Measurements from ENCODE around the gene NAV3.

The NAV3 gene

GRCh38 chr12:78156751-78157150, 326.1 kb downstream of the NAV3 start:
- Histone ChIP-seq H3K9ac (ENCODE audit: low read length) (no peak overlapping the region), H3K4me3 (ENCODE audit: low read length) (no peak overlapping the region), H2BK5ac (ENCODE audit: low read length) (no peak overlapping the region), H2BK15ac (replicated peaks; ENCODE audit: low read depth) (no peak overlapping the region), H3K4me1 (ENCODE audit: control insufficient read depth, low read depth, low read length) (no peaks in the 10 kb centered on the region), H3K4me2 (ENCODE audit: low read length) (no peak overlapping the region), H3K79me1 (ENCODE audit: low read length) (no peaks in the 10 kb centered on the region), H2BK120ac (ENCODE audit: low read depth, low read length) (no peak overlapping the region), H4K5ac (ENCODE audit: low read length) (no peak overlapping the region), H4K8ac (ENCODE audit: low read depth, low read length) (no peak overlapping the region), H2AK5ac (ENCODE audit: low read length) (no peak overlapping the region), H3K79me2 (ENCODE audit: control insufficient read depth, insufficient read depth, low read length) (no peaks in the 10 kb centered on the region), H3K18ac (ENCODE audit: low read length) (no peak overlapping the region), H3K36me3 (ENCODE audit: control insufficient read depth, insufficient read depth, low read length) (no peaks in the 10 kb centered on the region), H3K56ac (ENCODE audit: low read length) (no peak overlapping the region), H3K4ac (ENCODE audit: low read depth, low read length) (no peak overlapping the region), H3K23ac (ENCODE audit: low read length) (no peak overlapping the region), H3K27ac (ENCODE audit: low read depth, low read length) (no peak overlapping the region), H3K27me3 (ENCODE audit: insufficient read depth, low read length, poor library complexity) (no peaks in the 10 kb centered on the region)
- DNase-seq, result no peak

DNA sequence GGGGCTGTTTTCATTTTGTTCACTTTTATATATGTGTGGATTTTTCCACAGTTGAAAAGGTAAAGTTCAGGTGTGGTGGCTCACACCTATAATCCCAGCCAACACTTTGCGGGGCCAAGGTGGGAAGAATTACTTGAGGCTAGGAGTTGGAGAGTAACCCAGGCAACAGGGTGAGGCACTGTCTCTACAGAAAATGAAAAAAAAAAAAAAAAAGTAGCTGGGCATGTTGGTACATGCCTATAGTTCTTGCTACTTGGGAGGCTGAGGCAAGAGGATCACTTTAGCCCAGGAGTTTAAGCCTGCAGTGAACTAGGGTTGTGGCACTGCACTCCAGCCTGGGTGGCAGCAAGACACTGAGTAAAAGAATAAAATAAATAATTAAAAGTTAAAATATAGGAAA, 326.5 kb downstream of the NAV3 start:
- Histone ChIP-seq H3K4me1 (ENCODE audit: control insufficient read depth, low read depth, low read length) (no peaks in the 10 kb centered on the region), H2BK5ac (ENCODE audit: low read length) (no peak overlapping the region), H3K56ac (ENCODE audit: low read length) (no peak overlapping the region), H3K4me2 (ENCODE audit: low read length) (no peak overlapping the region), H2BK120ac (ENCODE audit: low read depth, low read length) (no peak overlapping the region), H3K27ac (ENCODE audit: low read depth, low read length) (no peak overlapping the region), H3K23ac (ENCODE audit: low read length) (no peak overlapping the region), H3K27me3 (ENCODE audit: insufficient read depth, low read length, poor library complexity) (no peaks in the 10 kb centered on the region), H3K4ac (ENCODE audit: low read depth, low read length) (no peak overlapping the region), H3K36me3 (ENCODE audit: control insufficient read depth, insufficient read depth, low read length) (no peaks in the 10 kb centered on the region), H2BK15ac (replicated peaks; ENCODE audit: low read depth) (no peak overlapping the region), H2AK5ac (ENCODE audit: low read length) (no peak overlapping the region), H3K79me1 (ENCODE audit: low read length) (no peaks in the 10 kb centered on the region), H3K4me3 (ENCODE audit: low read length) (no peak overlapping the region), H3K79me2 (ENCODE audit: control insufficient read depth, insufficient read depth, low read length) (no peaks in the 10 kb centered on the region), H4K8ac (ENCODE audit: low read depth, low read length) (no peak overlapping the region), H3K9ac (ENCODE audit: low read length) (no peak overlapping the region), H3K18ac (ENCODE audit: low read length) (no peak overlapping the region), H4K5ac (ENCODE audit: low read length) (no peak overlapping the region)
- no peak for DNase-seq
- no CpG with 5 or more reads among the region's 1 CpG for WGBS (ENCODE audit: extremely low coverage, insufficient coverage, low lambda C conversion rate)

DNA sequence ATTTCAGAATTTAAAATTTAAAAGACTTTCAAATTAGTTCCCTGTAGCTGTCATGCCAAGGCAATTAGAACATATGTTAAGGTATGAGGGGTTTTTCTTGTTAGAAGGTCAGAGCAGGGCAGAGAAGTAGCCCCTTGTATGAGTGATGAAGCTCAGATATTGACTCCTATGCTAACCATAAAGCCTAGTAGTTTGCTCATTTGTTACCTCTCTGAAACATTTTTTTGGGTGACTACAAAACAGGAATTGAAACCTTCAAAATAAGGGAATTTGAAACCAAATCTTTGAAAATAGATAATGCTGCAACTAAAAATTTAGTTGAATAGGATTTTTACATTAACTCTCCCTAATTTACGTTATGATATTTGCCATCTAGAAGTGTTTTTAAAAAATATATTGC, 333.5 kb downstream of the NAV3 start:
- H3K9ac ChIP-seq (ENCODE audit: low read length), result no peak overlapping the region
- H4K8ac ChIP-seq (ENCODE audit: low read depth, low read length), result no peak overlapping the region
- no peaks in the 10 kb centered on the region for H3K4me1 ChIP-seq (ENCODE audit: control insufficient read depth, low read depth, low read length)
- H3K79me2 ChIP-seq (ENCODE audit: control insufficient read depth, insufficient read depth, low read length), result no peaks in the 10 kb centered on the region
- no peaks in the 10 kb centered on the region for H3K27me3 ChIP-seq (ENCODE audit: insufficient read depth, low read length, poor library complexity)
- DNase-seq, result no peak
- H3K4me2 ChIP-seq (ENCODE audit: low read length), result no peak overlapping the region
- no peaks in the 10 kb centered on the region for H3K79me1 ChIP-seq (ENCODE audit: low read length)
- no peak overlapping the region for H4K5ac ChIP-seq (ENCODE audit: low read length)
- no peak overlapping the region for H3K27ac ChIP-seq (ENCODE audit: low read depth, low read length)
- WGBS (ENCODE audit: extremely low coverage, insufficient coverage, low lambda C conversion rate), result no CpG with 5 or more reads among the region's 1 CpG
- no peak overlapping the region for H3K56ac ChIP-seq (ENCODE audit: low read length)
- no peaks in the 10 kb centered on the region for H3K36me3 ChIP-seq (ENCODE audit: control insufficient read depth, insufficient read depth, low read length)
- no peak overlapping the region for H3K18ac ChIP-seq (ENCODE audit: low read length)
- no peak overlapping the region for H2AK5ac ChIP-seq (ENCODE audit: low read length)
- H2BK5ac ChIP-seq (ENCODE audit: low read length), result no peak overlapping the region
- H3K23ac ChIP-seq (ENCODE audit: low read length), result no peak overlapping the region
- no peak overlapping the region for H3K4me3 ChIP-seq (ENCODE audit: low read length)
- no peak overlapping the region for H2BK120ac ChIP-seq (ENCODE audit: low read depth, low read length)
- no peak overlapping the region for H2BK15ac ChIP-seq (replicated peaks; ENCODE audit: low read depth)
- H3K4ac ChIP-seq (ENCODE audit: low read depth, low read length), result no peak overlapping the region

DNA sequence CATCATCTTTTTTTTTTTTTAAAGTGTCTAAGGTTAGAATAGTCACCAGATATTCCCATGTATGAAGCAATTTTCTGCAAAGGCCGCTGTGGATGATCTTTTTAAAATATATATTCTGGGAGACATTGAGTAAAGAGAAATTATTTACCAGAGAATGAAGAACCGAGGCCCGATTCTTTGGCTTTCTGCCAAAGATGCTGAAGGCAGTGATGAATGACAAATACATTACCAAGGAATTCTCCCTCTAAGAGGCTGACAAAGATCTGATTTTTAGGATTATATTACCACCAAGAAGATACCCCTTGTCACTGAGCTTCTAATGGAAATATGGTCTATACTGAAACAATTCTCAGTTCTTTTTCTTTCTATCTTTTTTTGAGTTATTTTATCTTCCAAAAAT, 336.8 kb downstream of the NAV3 start:
- H2BK120ac ChIP-seq (ENCODE audit: low read depth, low read length), result no peak overlapping the region
- no peak overlapping the region for H3K4me3 ChIP-seq (ENCODE audit: low read length)
- H3K27me3 ChIP-seq (ENCODE audit: insufficient read depth, low read length, poor library complexity), result no peaks in the 10 kb centered on the region
- H4K8ac ChIP-seq (ENCODE audit: low read depth, low read length), result no peak overlapping the region
- no CpG with 5 or more reads among the region's 3 CpGs for WGBS (ENCODE audit: extremely low coverage, insufficient coverage, low lambda C conversion rate)
- H3K27ac ChIP-seq (ENCODE audit: low read depth, low read length), result no peak overlapping the region
- H3K79me1 ChIP-seq (ENCODE audit: low read length), result no peaks in the 10 kb centered on the region
- no peak overlapping the region for H4K5ac ChIP-seq (ENCODE audit: low read length)
- H3K23ac ChIP-seq (ENCODE audit: low read length), result no peak overlapping the region
- H2BK5ac ChIP-seq (ENCODE audit: low read length), result no peak overlapping the region
- H3K56ac ChIP-seq (ENCODE audit: low read length), result no peak overlapping the region
- DNase-seq, result no peak
- no peak overlapping the region for H3K4me2 ChIP-seq (ENCODE audit: low read length)
- H3K4ac ChIP-seq (ENCODE audit: low read depth, low read length), result no peak overlapping the region
- no peak overlapping the region for H3K9ac ChIP-seq (ENCODE audit: low read length)
- no peak overlapping the region for H2BK15ac ChIP-seq (replicated peaks; ENCODE audit: low read depth)
- H3K79me2 ChIP-seq (ENCODE audit: control insufficient read depth, insufficient read depth, low read length), result no peaks in the 10 kb centered on the region
- no peak overlapping the region for H3K18ac ChIP-seq (ENCODE audit: low read length)
- H2AK5ac ChIP-seq (ENCODE audit: low read length), result no peak overlapping the region
- H3K36me3 ChIP-seq (ENCODE audit: control insufficient read depth, insufficient read depth, low read length), result no peaks in the 10 kb centered on the region
- no peaks in the 10 kb centered on the region for H3K4me1 ChIP-seq (ENCODE audit: control insufficient read depth, low read depth, low read length)

DNA sequence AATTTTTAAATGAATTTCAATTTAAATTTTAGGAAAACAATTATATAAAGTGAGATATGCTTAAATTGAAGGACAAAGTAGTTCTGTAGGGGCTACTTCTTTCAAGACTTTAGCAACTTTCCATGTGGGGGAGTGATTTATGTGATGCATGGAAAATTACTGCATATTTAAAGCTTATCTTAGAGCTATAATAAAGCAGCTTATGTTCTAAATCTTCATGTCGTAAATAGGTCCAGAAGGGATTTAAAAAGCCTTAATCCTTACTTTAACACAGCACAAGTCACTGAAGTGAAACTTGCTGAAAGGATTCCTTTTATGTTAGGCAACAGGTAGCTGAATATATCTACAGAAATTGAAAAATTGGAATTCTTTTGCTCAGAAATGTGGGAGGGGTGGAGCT, 340.4 kb downstream of the NAV3 start:
- Histone ChIP-seq H3K27me3 (ENCODE audit: insufficient read depth, low read length, poor library complexity) (no peaks in the 10 kb centered on the region), H3K27ac (ENCODE audit: low read depth, low read length) (no peak overlapping the region), H3K4me3 (ENCODE audit: low read length) (no peak overlapping the region), H2BK5ac (ENCODE audit: low read length) (no peak overlapping the region), H3K4me1 (ENCODE audit: control insufficient read depth, low read depth, low read length) (no peaks in the 10 kb centered on the region), H3K4me2 (ENCODE audit: low read length) (no peak overlapping the region), H3K4ac (ENCODE audit: low read depth, low read length) (no peak overlapping the region), H3K36me3 (ENCODE audit: control insufficient read depth, insufficient read depth, low read length) (no peaks in the 10 kb centered on the region), H3K79me2 (ENCODE audit: control insufficient read depth, insufficient read depth, low read length) (no peaks in the 10 kb centered on the region), H4K5ac (ENCODE audit: low read length) (no peak overlapping the region), H3K79me1 (ENCODE audit: low read length) (no peaks in the 10 kb centered on the region), H3K18ac (ENCODE audit: low read length) (no peak overlapping the region), H2BK15ac (replicated peaks; ENCODE audit: low read depth) (no peak overlapping the region), H2AK5ac (ENCODE audit: low read length) (no peak overlapping the region), H3K23ac (ENCODE audit: low read length) (no peak overlapping the region), H3K56ac (ENCODE audit: low read length) (no peak overlapping the region), H4K8ac (ENCODE audit: low read depth, low read length) (no peak overlapping the region), H3K9ac (ENCODE audit: low read length) (no peak overlapping the region), H2BK120ac (ENCODE audit: low read depth, low read length) (no peak overlapping the region)
- DNase-seq, result no peak
- no CpG with 5 or more reads among the region's 1 CpG for WGBS (ENCODE audit: extremely low coverage, insufficient coverage, low lambda C conversion rate)

- Histone ChIP-seq H3K27me3 (ENCODE audit: insufficient read depth, low read length, poor library complexity) (no peaks in the 10 kb centered on the region), H2BK5ac (ENCODE audit: low read length) (no peak overlapping the region), H3K18ac (ENCODE audit: low read length) (no peak overlapping the region), H3K23ac (ENCODE audit: low read length) (no peak overlapping the region), H3K36me3 (ENCODE audit: control insufficient read depth, insufficient read depth, low read length) (no peaks in the 10 kb centered on the region), H4K5ac (ENCODE audit: low read length) (no peak overlapping the region), H3K4me2 (ENCODE audit: low read length) (no peak overlapping the region), H2BK120ac (ENCODE audit: low read depth, low read length) (no peak overlapping the region), H2AK5ac (ENCODE audit: low read length) (no peak overlapping the region), H3K27ac (ENCODE audit: low read depth, low read length) (no peak overlapping the region), H2BK15ac (replicated peaks; ENCODE audit: low read depth) (no peak overlapping the region), H3K79me2 (ENCODE audit: control insufficient read depth, insufficient read depth, low read length) (no peaks in the 10 kb centered on the region), H3K4ac (ENCODE audit: low read depth, low read length) (no peak overlapping the region), H3K4me3 (ENCODE audit: low read length) (no peak overlapping the region), H3K9ac (ENCODE audit: low read length) (no peak overlapping the region), H4K8ac (ENCODE audit: low read depth, low read length) (no peak overlapping the region), H3K4me1 (ENCODE audit: control insufficient read depth, low read depth, low read length) (no peaks in the 10 kb centered on the region), H3K79me1 (ENCODE audit: low read length) (no peaks in the 10 kb centered on the region), H3K56ac (ENCODE audit: low read length) (no peak overlapping the region)
- no CpG with 5 or more reads among the region's 4 CpGs for WGBS (ENCODE audit: extremely low coverage, insufficient coverage, low lambda C conversion rate)
- DNase-seq, result no peak
Observed at GRCh38 chr12:78176643-78177042, 345.9 kb downstream of the NAV3 start.

All from mesendoderm (in vitro differentiated cells).